Measurements from ENCODE around the gene HEATR5A. TPM values are rescaled to one million over a fixed set of nuclear protein-coding genes. Genes with fewer than 3 reads are reported as not detected.
A peak's percentile ranks its signal among the peaks of the same experiment; 100 is the strongest.

The HEATR5A gene
- total and polyA plus RNA-seq, 10 of the 15 experiments (the other 5 are each of a cell fraction or from before 2014, with no cell fraction given) = 5.1 to 37.1 (median 13.8) TPM

- Histone ChIP-seq H3K9ac (ENCODE audit: control insufficient read depth, insufficient read depth, low read length) (no peak overlapping the region), H3K79me2 (ENCODE audit: control insufficient read depth, insufficient read depth, low read length) (no peaks in the 10 kb centered on the region), H3K4me3 (no peak overlapping the region), H3K36me3 (ENCODE audit: control insufficient read depth in 2 of 2, insufficient read depth in 2 of 2, low read length in 1 of 2) (no peaks in the 10 kb centered on the region), H4K20me1 (ENCODE audit: control insufficient read depth, insufficient read depth) (no peaks in the 10 kb centered on the region), H3K9me3 (replicated peaks; ENCODE audit: control insufficient read depth, insufficient read depth, low read length) (no peaks in the 10 kb centered on the region), H3K27me3 (replicated peaks in 1 of 2; ENCODE audit: control insufficient read depth in 2 of 2, insufficient read depth in 2 of 2, low read length in 1 of 2) (no peaks in the 10 kb centered on the region), H3K4me1 (ENCODE audit: control insufficient read depth, insufficient read depth, low read length) (no peaks in the 10 kb centered on the region), H3K27ac (ENCODE audit: control insufficient read depth, insufficient read depth) (no peak overlapping the region), H2AFZ (ENCODE audit: control insufficient read depth, low read depth, low read length) (no peak overlapping the region), H3K4me2 (ENCODE audit: control insufficient read depth, insufficient read depth) (no peak overlapping the region)
- no TSS peak for BruUV-seq (replicated peaks)
- ChIA-PET CTCF (interaction anchor here (1.2 kb wide), 1 partner anchor 9 kb away, joined by 3 read pairs; no protein-coding TSS in a partner anchor), RAD21 (ENCODE audit: unreplicated experiment) (no interaction called here), POLR2A (no interaction called here), SMC1A (ENCODE audit: uncharacterized antibody, unreplicated experiment) (no interaction called here)
- ATAC-seq = no peak
- intact Hi-C loops (cut with micrococcal nuclease; ENCODE audit: unreplicated experiment) = no loop called here
- in situ Hi-C loops (cut with MboI) = no loop called here
- TF ChIP-seq USF1 (IDR thresholded peaks at IDR 0.05; ENCODE audit: borderline replicate concordance, extremely low read length, insufficient read depth, low read depth, low read length) = no peak
- no peak for TF ChIP-seq HDAC2 (IDR thresholded peaks at IDR 0.05)
- no peak for TF ChIP-seq ZZZ3 (IDR thresholded peaks at IDR 0.05; ENCODE audit: control insufficient read depth, insufficient read length, low read depth)
- no peak for TF ChIP-seq WRNIP1 (IDR thresholded peaks at IDR 0.05; ENCODE audit: borderline replicate concordance, low read depth, low read length)
- TF ChIP-seq ZBTB33 (IDR thresholded peaks at IDR 0.05) = no peak
- TF ChIP-seq SUZ12 (IDR thresholded peaks at IDR 0.05; ENCODE audit: unreplicated experiment) = no peak
- peak; percentile 27 for FAIRE-seq
- no peak for DNase-seq (ENCODE audit: low read depth, low spot score)
- 98% methylated on average over 7 of the region's 7 CpGs for WGBS (ENCODE audit: insufficient coverage, insufficient replicate concordance, low lambda C conversion rate, missing lambda C conversion rate)
These were observed 21.1 kb upstream of the HEATR5A start for GRCh38 chr14:31441273-31442111.
